Calu3 (cell line): Measurements from ENCODE around the gene ULK3. TPM values are rescaled to one million over a fixed set of nuclear protein-coding genes. Genes with fewer than 3 reads are reported as not detected.

Experiments used
- BruUV-seq: library from RNA; stranded (reverse); fragments of 400-500 nt; replicated peaks from 2 replicates; lab custom pipeline; 2021; lab: Mats Ljungman, UMichigan
- CTCF ChIA-PET: fragments of 300-600 bp; sonication (Branson Sonifier 250); formaldehyde crosslinking; loops from one replicate; lab custom pipeline; 2022; ENCODE audit warnings: antibody characterized with exemption; lab: Charles Lee
- DNase-seq: peaks from one replicate; pipeline ENCODE4 v3.0.0; 2022
- H3K27ac Mint-ChIP-seq: one replicate; pipeline ENCODE4 v1.8.0; 2022; ENCODE audit warnings: mixed read lengths; ENCODE audit not compliant: unreplicated experiment
- H3K27me3 Mint-ChIP-seq: one replicate; pipeline ENCODE4 v1.8.0; 2022; ENCODE audit warnings: mixed read lengths; ENCODE audit not compliant: unreplicated experiment
- H3K36me3 Mint-ChIP-seq: one replicate; pipeline ENCODE4 v1.8.0; 2022; ENCODE audit warnings: mild to moderate bottlenecking, moderate library complexity, mixed read lengths; ENCODE audit not compliant: insufficient read depth, unreplicated experiment
- H3K4me1 Mint-ChIP-seq: one replicate; pipeline ENCODE4 v1.8.0; 2022; ENCODE audit warnings: mild to moderate bottlenecking, low read depth, mixed read lengths; ENCODE audit not compliant: unreplicated experiment
- H3K4me3 Mint-ChIP-seq: one replicate; pipeline ENCODE4 v1.8.0; 2022; ENCODE audit warnings: mild to moderate bottlenecking, low read depth, moderate library complexity, mixed read lengths; ENCODE audit not compliant: unreplicated experiment
- H3K9me3 Mint-ChIP-seq: one replicate; pipeline ENCODE4 v1.8.0; 2022; ENCODE audit warnings: low read depth, mixed read lengths; ENCODE audit not compliant: unreplicated experiment
- CTCF ChIP-seq: fragments of 200-600 bp; IDR thresholded peaks from one replicate; pipeline ENCODE4 v1.8.0; 2022; ENCODE audit warnings: antibody characterized with exemption; ENCODE audit not compliant: unreplicated experiment
- intact Hi-C: fragments of 100-400 bp; cut with micrococcal nuclease; formaldehyde crosslinking; loops from one replicate; pipeline ENCODE4 v1.10.0; 2022; ENCODE audit not compliant: unreplicated experiment
- total RNA-seq: library from RNA; stranded (reverse); gene quantifications from 2 replicates; pipeline ENCODE4 v1.2.3, GENCODE V29; 2022

ULK3 gene
- total RNA-seq, 1 experiment from 2014 or later = 33.8 TPM

GRCh38 chr15:74831813-74832495 is 11.0 kb downstream of the ULK3 start:
- TF ChIP-seq CTCF = no peak
- CTCF ChIA-PET = interaction anchor here (0.8 kb wide), 1 partner anchor 17 kb away, joined by 3 read pairs; no protein-coding TSS in a partner anchor
- intact Hi-C loops = no loop called here
- Mint-ChIP-seq H3K27me3 (peaks cover 38% of the 10 kb centered on the region), H3K4me1 (peaks cover 16% of the 10 kb centered on the region), H3K27ac (no peak overlapping the region), H3K36me3 (no peaks in the 10 kb centered on the region), H3K9me3 (no peaks in the 10 kb centered on the region), H3K4me3 (no peak overlapping the region)
- DNase-seq = no peak
- no TSS peak for BruUV-seq

- TF ChIP-seq CTCF = no peak
- BruUV-seq = no TSS peak
- Mint-ChIP-seq H3K9me3 (no peaks in the 10 kb centered on the region), H3K27me3 (peaks cover 49% of the 10 kb centered on the region), H3K36me3 (no peaks in the 10 kb centered on the region), H3K27ac (no peak overlapping the region), H3K4me3 (no peak overlapping the region), H3K4me1 (peaks cover 16% of the 10 kb centered on the region)
- intact Hi-C loops = no loop called here
- no peak for DNase-seq
- CTCF ChIA-PET = interaction anchor here (0.5 to 0.9 kb wide), 3 partner anchors 10 to 71 kb away, joined by 3 to 4 read pairs (median 3); no protein-coding TSS in a partner anchor
Measured at GRCh38 chr15:74830868-74831267, 12.1 kb downstream of the ULK3 start.

- H3K27ac Mint-ChIP-seq = no peak overlapping the region
- H3K9me3 Mint-ChIP-seq = no peaks in the 10 kb centered on the region
- BruUV-seq = no TSS peak
- CTCF ChIA-PET = no interaction called here
- TF ChIP-seq CTCF = no peak
- no peak for DNase-seq
- intact Hi-C loops = no loop called here
- H3K27me3 Mint-ChIP-seq = peaks cover 57% of the 10 kb centered on the region
- H3K36me3 Mint-ChIP-seq = no peaks in the 10 kb centered on the region
- H3K4me3 Mint-ChIP-seq = no peak overlapping the region
- peaks cover 12% of the 10 kb centered on the region for H3K4me1 Mint-ChIP-seq
Measured at GRCh38 chr15:74829991-74830390, 13.0 kb downstream of the ULK3 start.

GRCh38 chr15:74829486-74829885 is 13.5 kb downstream of the ULK3 start:
- H3K27me3 Mint-ChIP-seq = peaks cover 62% of the 10 kb centered on the region
- CTCF ChIA-PET = no interaction called here
- H3K9me3 Mint-ChIP-seq = no peaks in the 10 kb centered on the region
- no peak overlapping the region for H3K27ac Mint-ChIP-seq
- H3K4me3 Mint-ChIP-seq = no peak overlapping the region
- BruUV-seq = no TSS peak
- intact Hi-C loops = no loop called here
- no peaks in the 10 kb centered on the region for H3K36me3 Mint-ChIP-seq
- no peak for DNase-seq
- peaks cover 8% of the 10 kb centered on the region for H3K4me1 Mint-ChIP-seq
- TF ChIP-seq CTCF = no peak
